Thoracic aorta endothelial cell (primary cell): Measurements from ENCODE around the gene ZSCAN2. TPM values are rescaled to one million over a fixed set of nuclear protein-coding genes. Genes with fewer than 3 reads are reported as not detected.

Experiments used
- total RNA-seq: library from RNA; depleted of rRNA; stranded (reverse); fragments of >200 nt; gene quantifications from 2 replicates; pipeline ENCODE4 v1.2.3, GENCODE V29; 2012

Gene ZSCAN2
- 11.1 and 13.6 TPM in 2 replicates for total RNA-seq

DNA sequence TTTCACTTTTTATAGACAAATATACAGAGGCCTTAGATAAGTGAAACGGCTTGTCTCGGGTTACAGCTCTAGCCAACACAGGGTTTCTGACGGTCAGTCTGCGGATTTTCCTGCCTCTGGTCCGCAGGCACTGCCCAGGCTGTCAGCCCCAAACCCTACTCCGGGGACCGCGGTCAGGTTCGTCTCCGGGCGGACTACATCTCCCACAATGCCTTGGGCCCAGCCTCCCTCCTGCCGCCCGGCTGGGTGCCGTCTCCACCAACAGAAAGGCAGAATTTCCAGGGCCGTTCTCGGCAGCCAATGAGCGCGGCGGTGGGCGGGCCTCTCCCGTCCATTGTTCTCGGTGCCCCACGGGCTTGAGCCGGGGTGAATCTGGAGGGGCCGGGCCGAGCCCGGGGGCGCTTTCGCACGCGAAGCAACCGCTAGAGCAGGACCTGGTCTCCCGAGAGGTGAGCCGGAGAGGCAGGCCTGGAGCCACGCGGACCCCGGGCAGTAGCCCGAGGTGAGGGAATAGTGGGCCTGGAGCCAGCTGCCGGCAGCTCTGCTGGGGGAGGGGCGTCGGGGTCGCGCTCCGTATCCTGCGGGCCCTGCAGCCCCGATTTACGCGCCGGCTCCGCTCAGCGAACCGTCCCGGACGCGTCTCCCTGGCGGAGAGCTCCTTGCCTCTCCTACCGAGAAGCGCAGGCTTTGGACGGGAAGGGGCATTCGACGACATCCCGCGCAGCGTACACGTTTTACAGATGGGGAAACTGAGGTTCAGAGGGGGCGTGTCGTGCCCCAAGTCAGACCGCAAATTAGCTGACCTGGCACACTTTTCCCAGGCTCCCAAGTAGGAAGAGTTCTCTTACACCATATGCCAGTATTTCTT is at the start of gene ZSCAN2:
TSS of gene ZSCAN2 (plus strand) at position 323 of the 868 bp plus-strand sequence. CDS start 2,919 bp downstream, outside the sequence.

DNA sequence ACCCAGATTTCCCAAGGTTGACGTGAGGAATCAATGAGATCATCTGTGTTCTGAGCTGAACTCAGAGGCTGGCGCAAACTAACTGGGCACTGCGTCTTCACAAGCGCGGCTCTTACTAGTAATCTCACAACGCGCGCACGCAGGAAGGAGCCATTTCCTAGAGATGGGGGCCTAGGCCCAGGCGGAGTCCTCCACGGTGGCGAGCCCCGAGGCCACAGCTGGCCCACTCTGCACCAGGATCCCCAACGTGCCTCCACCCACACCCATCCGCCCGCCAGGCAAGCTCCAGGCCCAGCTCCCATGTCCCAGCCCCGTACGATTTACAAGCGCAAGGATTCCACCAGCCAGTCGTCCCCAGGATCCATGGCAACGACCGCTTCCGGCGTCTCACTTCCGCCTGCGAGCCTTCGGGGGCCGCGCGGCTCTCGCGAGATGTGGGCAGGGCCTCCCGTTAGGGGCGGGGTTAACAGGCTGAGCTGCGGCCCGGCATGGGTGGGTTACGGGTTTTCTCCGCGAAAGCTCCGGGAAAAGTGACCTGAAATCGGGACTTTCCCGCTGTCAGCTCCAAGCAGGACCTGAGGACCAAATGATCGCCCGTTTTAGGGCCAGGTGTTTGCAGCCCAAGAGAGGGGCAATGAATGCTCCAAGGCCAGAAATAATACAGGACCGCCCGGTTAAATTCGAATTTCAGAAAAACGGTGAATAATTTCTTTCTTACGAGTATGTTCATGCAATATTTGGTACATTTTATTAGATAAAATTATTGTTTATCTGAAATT is 53.3 kb downstream of the ZSCAN2 start, which contains the start of gene WDR73:
TSS of gene WDR73 (minus strand) at position 374 of the 779 bp plus-strand sequence. CDS start at position 365, 9 bp downstream.

DNA sequence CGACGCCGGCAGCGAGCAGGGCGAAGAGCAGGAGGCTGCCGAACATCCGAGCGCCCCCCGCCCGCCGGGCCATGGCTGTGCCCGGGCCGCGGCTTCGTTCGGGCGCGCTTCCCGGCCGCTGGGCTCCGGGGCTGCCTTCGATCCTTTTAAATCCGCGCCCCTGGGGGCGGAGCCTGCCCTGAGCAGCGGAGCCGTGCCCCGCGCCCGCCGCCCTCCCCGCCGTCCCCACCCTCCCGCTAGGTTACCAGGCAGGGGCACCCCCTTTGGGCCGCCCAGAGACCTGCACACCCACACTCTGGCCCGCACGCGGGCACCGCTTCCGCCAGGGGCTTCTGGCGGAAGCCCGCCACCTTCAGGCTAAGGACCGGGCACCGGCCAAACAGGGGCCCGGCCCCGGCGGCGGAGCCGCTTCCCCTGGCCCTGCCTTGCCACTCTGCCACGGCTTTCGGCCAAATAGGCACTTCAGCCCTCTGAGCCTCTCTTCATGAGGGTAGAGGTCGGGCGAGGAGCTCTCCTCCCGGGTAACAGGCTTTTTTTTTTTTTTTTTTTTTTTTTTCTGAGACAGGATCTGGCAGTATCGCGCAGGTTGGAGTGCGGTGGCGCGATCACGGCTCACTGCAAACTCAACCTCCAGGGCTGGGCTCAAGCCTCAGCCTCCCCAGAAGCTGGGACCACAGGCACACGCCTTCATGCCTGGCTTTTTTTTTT is 57.4 kb downstream of the ZSCAN2 start, which contains the start of gene NMB:
TSS of gene NMB (minus strand) at position 120 of the 708 bp plus-strand sequence. CDS start at position 73, 47 bp downstream.

Other genes with a start within 250 kb of the ZSCAN2 start
- 30.7 and 38.3 TPM in 2 replicates for gene WDR73, start 53.3 kb downstream of the ZSCAN2 start, total RNA-seq
- gene NMB, start 57.2 kb downstream of the ZSCAN2 start, total RNA-seq, result 4.4 and 4.5 TPM in 2 replicates
- 227 and 228 TPM in 2 replicates for gene SEC11A, start 115.1 kb downstream of the ZSCAN2 start, total RNA-seq
- gene ZNF592, start 147.6 kb downstream of the ZSCAN2 start, total RNA-seq, result 13.3 and 15.9 TPM in 2 replicates
- 20.1 and 31.9 TPM in 2 replicates for gene ALPK3, start 216.3 kb downstream of the ZSCAN2 start, total RNA-seq